ENCODE data around the gene GJB5.
A peak's percentile ranks its signal among the peaks of the same experiment; 100 is the strongest.
"Not testable (repeated sequence)": the region's sequence is repeated elsewhere in the genome, so short reads cannot be mapped to it uniquely, and the experiment has no call there.

Gene GJB5

GRCh38 chr1:34736692-34737091 is 18.2 kb upstream of the GJB5 start:
- no peak for TF ChIP-seq CTCF (IDR thresholded peaks at IDR 0.05)
- Histone ChIP-seq H3K27ac (no peak overlapping the region), H3K4me3 (no peak overlapping the region)
- DNase-seq (ENCODE audit: low spot score): no peak

GRCh38 chr1:34737236-34737635 is 17.6 kb upstream of the GJB5 start:
- DNase-seq (ENCODE audit: low spot score); H3K27ac ChIP-seq; H3K4me3 ChIP-seq: not testable (repeated sequence)

GRCh38 chr1:34739613-34740012 is 15.2 kb upstream of the GJB5 start:
- no peak for DNase-seq (ENCODE audit: low spot score)
- H3K27ac ChIP-seq: no peak overlapping the region
- no peak overlapping the region for H3K4me3 ChIP-seq
- no peak for TF ChIP-seq CTCF (IDR thresholded peaks at IDR 0.05)

- Histone ChIP-seq H3K27ac (no peak overlapping the region), H3K4me3 (no peak overlapping the region)
- DNase-seq (ENCODE audit: low spot score): no peak
- TF ChIP-seq CTCF (IDR thresholded peaks at IDR 0.05): no peak
Observed at GRCh38 chr1:34740161-34740868, 14.5 kb upstream of the GJB5 start.

- DNase-seq (ENCODE audit: low spot score): no peak
- H3K27ac ChIP-seq: no peak overlapping the region
- H3K4me3 ChIP-seq: no peak overlapping the region
- peak; percentile 97 for TF ChIP-seq CTCF (IDR thresholded peaks at IDR 0.05)
Observed at GRCh38 chr1:34742667-34743270, 12.1 kb upstream of the GJB5 start.

- DNase-seq (ENCODE audit: low spot score): no peak
- no peak overlapping the region for H3K4me3 ChIP-seq
- TF ChIP-seq CTCF (IDR thresholded peaks at IDR 0.05): no peak
- H3K27ac ChIP-seq: no peak overlapping the region
Observed at GRCh38 chr1:34743775-34744174, 11.1 kb upstream of the GJB5 start.

- Histone ChIP-seq H3K27ac (no peak overlapping the region), H3K4me3 (no peak overlapping the region)
- TF ChIP-seq CTCF (IDR thresholded peaks at IDR 0.05): no peak
- DNase-seq (ENCODE audit: low spot score): no peak
Observed at GRCh38 chr1:34744851-34745250, 10.0 kb upstream of the GJB5 start.

Data from coronary artery (tissue), 2 donors.